ENCODE results near the gene STX11.
A peak's percentile ranks its signal among the peaks of the same experiment; 100 is the strongest.

STX11 gene

DNA sequence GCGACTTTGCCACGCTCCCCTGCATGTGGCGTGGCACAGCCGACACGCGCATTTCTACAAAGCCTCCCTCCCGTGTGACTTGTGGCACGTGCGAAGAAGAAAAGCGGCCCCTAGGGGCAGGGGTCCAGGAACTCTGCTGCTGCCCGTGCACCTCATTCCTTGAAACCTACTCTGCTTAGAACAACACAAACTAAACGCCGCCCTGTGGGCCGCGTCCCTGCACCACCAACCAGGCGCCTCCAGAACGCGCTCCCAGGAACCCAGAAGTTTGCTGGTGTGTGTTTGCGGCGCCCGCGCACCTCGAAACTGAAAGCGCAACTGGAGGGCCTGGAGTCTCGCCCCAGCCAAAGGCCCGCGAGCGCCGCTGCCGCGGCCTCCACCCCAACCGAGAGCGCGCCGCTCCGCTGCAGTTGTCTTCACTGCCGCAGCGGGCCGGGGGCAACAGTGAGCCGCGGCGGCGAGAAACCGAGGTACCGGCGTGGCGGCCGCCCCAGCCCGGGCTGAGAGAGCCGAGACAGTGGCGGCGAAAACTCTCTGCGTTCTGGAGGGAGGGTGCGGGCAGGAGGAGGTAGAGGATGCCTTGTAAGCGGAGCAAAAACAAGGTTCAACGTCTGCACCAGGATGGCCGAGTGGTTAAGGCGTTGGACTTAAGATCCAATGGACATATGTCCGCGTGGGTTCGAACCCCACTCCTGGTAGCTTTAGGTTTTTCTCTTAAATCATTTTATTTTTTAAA is 65.8 kb downstream of the STX11 start:
- peak; percentile 93 for DNase-seq

DNA sequence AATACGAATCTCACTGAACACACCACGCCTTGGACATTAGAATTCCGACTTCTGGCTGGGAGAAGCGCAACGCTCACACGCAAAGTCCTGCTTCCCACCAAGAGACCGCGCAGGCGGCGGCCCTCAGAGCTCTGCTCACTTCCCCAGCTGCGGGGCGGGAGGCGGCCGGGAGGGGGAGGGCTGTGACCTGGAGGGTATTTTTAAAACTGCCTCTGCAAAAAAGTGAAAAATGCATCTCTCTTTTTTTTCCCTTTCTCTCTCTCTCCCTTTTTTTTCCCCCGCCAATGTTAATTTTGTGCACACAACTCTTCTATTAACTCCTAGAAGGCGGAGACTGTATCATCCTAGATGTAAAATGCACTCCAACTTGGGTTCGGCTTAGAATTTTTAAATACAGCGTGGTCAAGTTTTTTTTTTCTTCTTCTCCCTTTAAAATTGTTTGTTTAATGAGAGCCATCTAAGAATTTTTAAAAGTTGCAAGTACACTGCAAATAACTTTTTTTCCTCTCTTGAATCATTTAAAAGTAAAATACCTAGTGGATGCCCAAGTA is 66.4 kb downstream of the STX11 start:
- DNase-seq = no peak

DNA sequence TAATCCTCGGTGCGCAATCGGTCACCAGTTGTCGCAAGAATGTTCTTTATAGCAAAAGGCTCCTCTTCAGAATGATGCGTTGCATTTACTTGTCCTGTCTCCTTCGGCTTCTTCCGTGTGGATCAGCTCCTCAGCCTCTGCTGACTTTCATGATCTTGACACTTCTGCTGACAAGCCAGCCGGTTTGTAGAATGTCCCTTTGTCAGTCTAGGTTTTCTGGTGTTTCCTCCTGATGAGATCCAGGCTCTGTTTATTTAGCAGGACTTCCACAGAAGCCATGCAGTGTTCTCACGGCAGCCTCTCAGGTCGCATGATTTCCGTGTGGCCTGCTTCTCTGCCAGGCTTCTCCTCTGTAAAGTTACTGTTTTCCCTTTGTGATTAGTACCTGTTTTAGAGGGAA is 66.9 kb downstream of the STX11 start:
- no peak for DNase-seq

DNA sequence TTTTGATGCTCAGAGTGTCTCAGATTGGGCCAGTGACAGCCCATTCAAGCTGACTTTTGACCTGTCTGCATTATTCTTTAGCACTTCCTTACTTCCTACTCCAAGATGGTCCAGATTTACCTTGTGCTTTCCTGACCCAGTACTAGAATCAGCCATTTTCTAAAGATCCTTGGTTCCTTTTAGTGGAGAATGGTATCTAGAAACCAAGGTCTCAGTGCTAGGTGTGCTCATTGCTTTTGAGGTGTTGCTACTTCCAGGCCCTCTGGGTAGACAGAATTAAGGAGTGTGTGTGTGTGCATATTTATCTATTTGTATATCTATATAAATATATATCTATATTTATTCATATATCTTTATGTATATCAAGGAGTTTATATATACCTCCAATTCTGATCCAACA is 67.5 kb downstream of the STX11 start:
- no peak for DNase-seq

DNA sequence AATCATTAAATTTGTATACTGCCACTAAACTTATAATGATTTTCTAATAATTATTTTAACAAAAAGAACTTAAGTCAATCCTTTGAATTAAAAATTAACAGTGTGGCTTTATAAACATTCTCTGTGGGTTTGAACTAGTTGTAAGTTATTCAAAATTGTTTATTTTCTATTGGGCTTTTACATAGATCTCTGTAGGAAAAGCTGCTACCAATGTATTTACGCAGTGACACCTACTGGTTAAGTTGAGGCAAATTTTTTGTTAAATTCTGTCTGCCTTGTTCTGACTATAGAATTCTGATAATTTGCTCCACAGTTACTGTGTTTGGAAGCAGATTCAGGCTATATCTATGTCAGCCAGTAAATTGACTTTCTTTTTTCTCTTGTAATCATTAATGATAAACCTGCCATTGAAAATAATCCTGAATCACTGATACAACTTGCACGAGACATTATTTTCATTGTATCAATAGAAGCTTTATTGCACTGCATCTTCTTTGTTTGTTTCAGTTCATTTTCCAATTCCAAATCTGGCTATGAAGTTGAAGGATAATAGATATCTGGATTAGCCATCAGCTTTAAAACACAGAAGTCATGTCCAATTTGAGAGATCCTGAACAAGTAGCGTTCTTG is 68.9 kb downstream of the STX11 start:
- DNase-seq = peak; percentile 63

DNA sequence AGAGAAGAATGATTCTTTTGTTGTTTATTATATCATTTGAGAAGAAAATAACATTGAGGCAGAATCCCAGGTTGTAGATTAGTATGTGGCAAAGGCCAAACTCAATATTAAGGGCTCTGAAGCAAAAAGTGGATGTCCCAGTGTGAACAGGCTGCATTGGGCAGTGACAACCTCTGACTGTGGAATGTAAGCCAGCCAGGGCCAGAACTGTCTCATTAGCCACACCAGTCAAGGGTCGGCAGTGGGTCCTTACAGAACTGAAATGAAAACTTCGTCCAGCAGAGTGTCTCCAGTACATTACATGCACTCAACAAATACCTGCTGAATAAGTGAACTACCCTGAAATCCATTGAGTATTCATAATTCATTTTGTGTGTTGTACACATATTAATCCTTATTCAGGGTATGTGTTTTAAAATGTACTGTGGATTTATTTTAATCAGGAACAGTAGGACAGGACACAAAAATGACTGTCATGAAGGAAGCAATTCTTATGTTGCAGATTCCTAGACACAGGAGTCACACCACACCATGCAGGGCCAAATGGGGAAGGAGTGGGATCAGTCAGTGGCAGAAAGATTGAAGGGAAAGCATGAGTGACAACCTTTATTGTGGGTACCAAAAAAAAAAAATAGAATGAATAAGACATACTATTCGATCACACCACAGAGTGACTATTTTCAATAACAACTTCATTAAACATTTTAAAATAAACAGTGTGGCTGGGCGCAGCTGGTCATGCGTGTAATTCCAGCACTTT is 69.9 kb downstream of the STX11 start:
- DNase-seq = no peak

DNA sequence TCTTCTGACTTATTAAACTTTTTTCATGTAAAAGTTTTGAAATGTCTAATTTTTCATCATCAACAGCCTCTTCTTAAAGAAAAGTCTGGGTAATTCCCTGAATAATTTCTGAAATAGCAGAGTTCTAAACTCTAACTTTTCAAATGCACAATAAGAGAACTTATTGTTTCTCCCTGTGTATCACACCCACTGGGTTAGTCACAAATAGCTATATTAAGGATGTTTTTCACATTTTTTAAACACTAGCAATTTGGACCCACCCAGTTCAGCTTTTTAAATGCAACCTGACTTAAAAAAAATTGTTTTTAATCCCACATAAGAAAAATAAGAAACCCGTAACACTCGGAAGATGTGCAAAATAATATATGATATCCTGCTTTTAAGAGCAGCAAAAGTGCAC is 73.4 kb downstream of the STX11 start:
- no peak for DNase-seq

DNA sequence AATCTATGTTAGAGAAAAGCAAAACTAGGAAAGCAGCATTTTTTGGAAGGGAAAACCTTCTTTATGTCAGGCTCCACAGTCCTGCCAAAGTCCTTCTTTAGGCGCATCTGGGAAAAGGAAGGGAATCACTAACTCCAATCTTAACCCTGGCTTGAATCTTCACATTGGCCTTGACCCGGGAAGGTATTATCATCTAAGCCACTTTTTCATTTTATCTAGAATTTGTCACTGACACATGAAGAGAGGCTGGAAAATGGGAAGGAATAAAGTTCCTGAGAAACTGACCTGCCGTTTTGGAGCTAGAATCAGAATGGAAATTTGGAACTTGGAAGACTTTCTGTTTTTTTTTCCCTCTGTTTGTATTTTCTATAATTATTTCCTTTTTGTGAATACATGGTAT is 81.4 kb downstream of the STX11 start:
- DNase-seq = no peak

DNA sequence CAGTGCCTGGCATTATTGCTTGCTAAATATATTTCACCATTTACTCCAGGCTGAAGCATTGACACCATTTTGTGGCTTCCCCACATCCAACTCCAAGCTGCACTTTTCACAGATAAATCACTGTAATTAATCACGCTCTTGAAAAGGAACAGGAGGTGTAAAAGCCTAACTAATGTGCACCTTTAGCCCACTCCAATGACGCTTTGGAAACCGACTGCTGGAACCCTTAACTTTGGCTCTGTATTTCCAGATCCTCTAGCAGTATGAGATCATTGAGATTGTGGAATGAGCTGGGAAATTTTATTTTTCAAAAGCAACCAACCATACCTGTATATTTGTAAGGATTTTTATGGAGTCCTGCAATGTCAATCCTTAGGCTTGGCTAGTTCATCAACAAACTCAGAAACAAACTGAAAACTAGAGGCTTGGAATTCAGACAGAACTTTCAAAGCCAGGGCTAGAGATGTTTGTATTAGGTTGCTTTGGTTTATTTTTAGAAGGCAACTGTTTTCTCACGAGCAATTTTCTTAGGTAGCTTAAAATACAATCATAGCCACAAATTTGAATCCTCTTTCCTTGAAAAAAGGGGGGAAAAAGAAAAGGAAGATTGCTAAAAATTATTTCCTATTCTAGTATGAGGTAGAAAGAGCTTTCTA is 82.0 kb downstream of the STX11 start:
- DNase-seq = no peak

DNA sequence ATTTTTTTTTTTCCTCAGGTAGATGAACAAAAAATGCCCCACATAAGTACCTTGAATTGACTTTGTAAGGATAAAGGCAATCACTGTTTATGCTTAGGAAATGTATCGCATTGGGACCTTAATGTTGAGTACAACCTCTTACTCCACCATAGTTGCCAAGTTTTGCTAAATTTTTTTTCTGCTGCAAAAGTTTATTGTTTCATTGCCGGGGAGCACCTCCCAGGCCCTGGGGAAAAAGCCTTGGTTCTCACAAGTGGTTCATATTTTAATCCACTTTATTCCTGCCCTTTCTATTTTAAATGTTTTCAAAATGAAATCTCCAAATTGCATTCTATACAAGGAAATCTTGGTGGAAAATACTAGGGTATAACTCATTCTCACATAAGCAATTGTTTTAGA is 82.5 kb downstream of the STX11 start:
- DNase-seq = no peak

DNA sequence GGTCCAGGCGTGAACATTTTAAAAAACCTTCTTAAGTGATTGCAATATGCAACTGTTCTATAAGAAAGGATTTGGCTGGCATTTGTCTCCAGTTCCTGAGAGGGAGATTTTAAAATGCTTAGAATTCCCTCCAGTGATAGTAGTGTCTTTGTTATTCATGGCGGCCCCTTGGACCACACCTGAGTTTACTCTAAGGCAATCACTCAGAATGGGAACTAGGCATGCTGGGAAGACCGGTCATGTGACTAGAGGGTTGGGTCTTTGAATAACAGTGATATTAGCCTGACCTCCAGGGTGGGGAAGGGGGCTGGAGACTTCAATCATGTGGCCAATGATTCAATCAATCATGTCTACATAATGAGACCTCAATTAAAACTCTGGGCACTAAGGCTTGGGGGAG is 84.1 kb downstream of the STX11 start:
- DNase-seq = no peak

DNA sequence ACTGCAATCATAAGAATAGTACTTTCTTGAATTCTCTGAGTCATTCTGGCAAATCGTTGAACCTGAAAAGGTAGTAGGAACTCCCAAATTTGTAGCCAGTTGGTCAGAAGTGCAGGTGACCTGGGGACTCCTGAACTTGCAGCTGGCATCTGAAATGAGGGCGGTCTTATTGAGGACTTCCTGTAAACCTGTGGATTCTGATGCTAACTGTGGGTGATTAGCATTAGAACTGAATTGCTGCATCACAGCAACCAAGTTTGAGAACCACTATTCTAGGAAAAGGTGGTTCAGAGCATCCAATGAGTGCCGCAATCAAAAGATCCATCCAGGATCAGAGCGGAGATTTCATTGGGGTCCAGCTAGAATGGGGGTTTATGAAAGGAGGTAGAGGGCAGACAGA is 84.6 kb downstream of the STX11 start:
- DNase-seq = no peak
